Nephron (organoid): ENCODE results near the gene HTT.

Experiments used
- H3K27ac Mint-ChIP-seq, 3 experiments: 2 replicates each; pipeline ENCODE4 v1.8.0; 2020; ENCODE audit warnings: mixed read lengths in 3 of 3, mild to moderate bottlenecking in 2 of 3, moderate library complexity in 1 of 3
- H3K27me3 Mint-ChIP-seq: 2 replicates; pipeline ENCODE4 v1.8.0; 2021; ENCODE audit warnings: low read depth, mild to moderate bottlenecking, moderate library complexity, mixed read lengths
- H3K36me3 Mint-ChIP-seq: 2 replicates; pipeline ENCODE4 v1.8.0; 2020; ENCODE audit warnings: low read depth, mixed read lengths
- H3K4me1 Mint-ChIP-seq: 2 replicates; pipeline ENCODE4 v1.8.0; 2020; ENCODE audit warnings: mixed read lengths
- H3K4me3 Mint-ChIP-seq, 3 experiments: 2 replicates each; pipeline ENCODE4 v1.8.0; 2020; ENCODE audit warnings: mild to moderate bottlenecking in 3 of 3, mixed read lengths in 3 of 3, moderate library complexity in 2 of 3
- H3K9me3 Mint-ChIP-seq: 2 replicates; pipeline ENCODE4 v1.8.0; 2020; ENCODE audit warnings: mixed read lengths
- TF ChIP-seq, protein P1 (sequence below), 3 experiments: fragments of 200-600 bp; sonication (generic); IDR thresholded peaks; one replicate each; pipeline ENCODE4 v1.5.0; 2021; ENCODE audit warnings: antibody characterized with exemption in 3 of 3; ENCODE audit not compliant: unreplicated experiment in 3 of 3

The HTT gene

DNA sequence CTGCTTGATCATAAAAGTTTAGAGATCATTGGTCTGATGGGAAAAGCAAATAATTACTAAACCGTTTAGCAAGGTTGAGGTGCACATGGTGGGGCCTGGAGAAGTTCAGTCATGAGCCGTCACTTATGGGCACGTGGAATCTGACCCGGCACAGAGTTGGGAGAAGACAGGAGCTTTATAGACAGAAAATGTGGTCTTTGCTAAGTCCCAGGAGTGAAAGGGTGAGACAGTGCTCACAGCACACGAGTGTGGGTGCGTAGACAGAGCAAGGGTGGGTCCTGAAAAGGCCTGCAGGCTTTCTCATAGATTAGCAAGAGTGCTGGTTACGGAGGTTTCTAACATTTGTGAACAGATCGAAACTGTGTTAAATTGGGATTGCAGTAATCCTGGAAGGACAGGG is 43.8 kb downstream of the HTT start:
- TF ChIP-seq, protein P1, sequence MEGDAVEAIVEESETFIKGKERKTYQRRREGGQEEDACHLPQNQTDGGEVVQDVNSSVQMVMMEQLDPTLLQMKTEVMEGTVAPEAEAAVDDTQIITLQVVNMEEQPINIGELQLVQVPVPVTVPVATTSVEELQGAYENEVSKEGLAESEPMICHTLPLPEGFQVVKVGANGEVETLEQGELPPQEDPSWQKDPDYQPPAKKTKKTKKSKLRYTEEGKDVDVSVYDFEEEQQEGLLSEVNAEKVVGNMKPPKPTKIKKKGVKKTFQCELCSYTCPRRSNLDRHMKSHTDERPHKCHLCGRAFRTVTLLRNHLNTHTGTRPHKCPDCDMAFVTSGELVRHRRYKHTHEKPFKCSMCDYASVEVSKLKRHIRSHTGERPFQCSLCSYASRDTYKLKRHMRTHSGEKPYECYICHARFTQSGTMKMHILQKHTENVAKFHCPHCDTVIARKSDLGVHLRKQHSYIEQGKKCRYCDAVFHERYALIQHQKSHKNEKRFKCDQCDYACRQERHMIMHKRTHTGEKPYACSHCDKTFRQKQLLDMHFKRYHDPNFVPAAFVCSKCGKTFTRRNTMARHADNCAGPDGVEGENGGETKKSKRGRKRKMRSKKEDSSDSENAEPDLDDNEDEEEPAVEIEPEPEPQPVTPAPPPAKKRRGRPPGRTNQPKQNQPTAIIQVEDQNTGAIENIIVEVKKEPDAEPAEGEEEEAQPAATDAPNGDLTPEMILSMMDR (IDR thresholded peaks at IDR 0.05; ENCODE audit: unreplicated experiment in 3 of 3) = no peak
- peaks cover 75% of the 10 kb centered on the region for H3K36me3 Mint-ChIP-seq
- no peak overlapping the region for H3K4me3 Mint-ChIP-seq
- H3K27ac Mint-ChIP-seq = no peak overlapping the region
- no peaks in the 10 kb centered on the region for H3K27me3 Mint-ChIP-seq
- no peaks in the 10 kb centered on the region for H3K9me3 Mint-ChIP-seq
- peaks cover 14% of the 10 kb centered on the region for H3K4me1 Mint-ChIP-seq

DNA sequence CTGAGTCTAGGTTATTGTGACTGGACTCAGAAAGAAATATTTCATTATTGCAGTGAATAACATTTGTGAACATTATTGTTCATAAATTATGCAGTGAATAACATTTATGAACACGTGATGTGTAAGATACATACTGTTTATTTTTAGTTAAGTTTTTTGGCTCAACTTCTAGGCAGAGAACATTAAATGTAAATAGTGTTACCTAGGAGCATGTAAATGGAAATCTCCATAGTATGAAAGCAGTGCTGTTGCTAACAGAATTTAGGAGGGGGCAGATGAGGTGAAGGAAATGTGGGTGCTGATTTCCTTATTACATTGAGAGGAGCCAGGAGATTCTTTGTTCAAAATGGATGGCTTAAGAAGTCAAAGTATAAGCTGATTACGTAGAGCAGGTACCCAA is 45.0 kb downstream of the HTT start:
- Mint-ChIP-seq H3K4me3 (no peak overlapping the region), H3K4me1 (peaks cover 15% of the 10 kb centered on the region), H3K27ac (no peak overlapping the region), H3K9me3 (no peaks in the 10 kb centered on the region), H3K36me3 (peaks cover 64% of the 10 kb centered on the region), H3K27me3 (no peaks in the 10 kb centered on the region)
- TF ChIP-seq, protein P1 (IDR thresholded peaks at IDR 0.05; ENCODE audit: unreplicated experiment in 3 of 3) = no peak

DNA sequence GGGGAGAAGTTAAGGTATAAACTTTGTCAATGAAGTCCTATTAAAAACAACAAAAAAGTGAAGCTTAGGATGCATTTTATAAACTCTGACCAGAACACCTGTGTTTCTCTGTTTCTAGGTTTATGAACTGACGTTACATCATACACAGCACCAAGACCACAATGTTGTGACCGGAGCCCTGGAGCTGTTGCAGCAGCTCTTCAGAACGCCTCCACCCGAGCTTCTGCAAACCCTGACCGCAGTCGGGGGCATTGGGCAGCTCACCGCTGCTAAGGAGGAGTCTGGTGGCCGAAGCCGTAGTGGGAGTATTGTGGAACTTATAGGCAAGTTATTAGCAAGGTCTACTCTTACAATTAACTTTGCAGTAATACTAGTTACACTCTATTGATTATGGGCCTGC is 46.6 kb downstream of the HTT start:
- TF ChIP-seq, protein P1 (IDR thresholded peaks at IDR 0.05; ENCODE audit: unreplicated experiment in 3 of 3) = no peak
- peaks cover 58% of the 10 kb centered on the region for H3K36me3 Mint-ChIP-seq
- H3K4me3 Mint-ChIP-seq = no peak overlapping the region
- peak overlapping the region in 1 of 3 experiments; percentile 35 for H3K27ac Mint-ChIP-seq
- no peaks in the 10 kb centered on the region for H3K9me3 Mint-ChIP-seq
- no peaks in the 10 kb centered on the region for H3K27me3 Mint-ChIP-seq
- H3K4me1 Mint-ChIP-seq = peaks cover 15% of the 10 kb centered on the region

DNA sequence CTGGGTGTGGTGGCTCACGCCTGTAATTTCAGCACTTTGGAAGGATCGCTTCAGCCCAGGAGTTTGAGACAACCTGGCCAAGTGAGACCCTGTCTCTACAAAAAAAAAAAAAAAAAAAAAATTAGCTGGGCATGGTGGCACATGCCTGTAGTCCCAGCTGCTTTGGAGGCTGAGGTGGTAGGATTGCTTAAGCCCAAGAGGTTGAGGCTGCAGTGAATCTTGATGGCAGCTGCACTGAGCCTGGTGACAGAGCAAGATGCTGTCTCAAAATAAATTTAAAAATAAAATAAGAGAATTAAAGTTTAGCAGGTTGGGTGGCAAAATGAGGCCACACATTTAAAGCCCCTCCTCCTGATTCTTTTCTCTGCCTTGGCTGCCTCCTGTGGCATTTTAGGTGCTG is 47.1 kb downstream of the HTT start:
- Mint-ChIP-seq H3K27me3 (no peaks in the 10 kb centered on the region), H3K27ac (peak overlapping the region; percentile 91 to 97 (median 92)), H3K4me3 (no peak overlapping the region), H3K4me1 (peaks cover 15% of the 10 kb centered on the region), H3K36me3 (peaks cover 57% of the 10 kb centered on the region), H3K9me3 (no peaks in the 10 kb centered on the region)
- TF ChIP-seq, protein P1 (IDR thresholded peaks at IDR 0.05; ENCODE audit: unreplicated experiment in 3 of 3) = no peak

DNA sequence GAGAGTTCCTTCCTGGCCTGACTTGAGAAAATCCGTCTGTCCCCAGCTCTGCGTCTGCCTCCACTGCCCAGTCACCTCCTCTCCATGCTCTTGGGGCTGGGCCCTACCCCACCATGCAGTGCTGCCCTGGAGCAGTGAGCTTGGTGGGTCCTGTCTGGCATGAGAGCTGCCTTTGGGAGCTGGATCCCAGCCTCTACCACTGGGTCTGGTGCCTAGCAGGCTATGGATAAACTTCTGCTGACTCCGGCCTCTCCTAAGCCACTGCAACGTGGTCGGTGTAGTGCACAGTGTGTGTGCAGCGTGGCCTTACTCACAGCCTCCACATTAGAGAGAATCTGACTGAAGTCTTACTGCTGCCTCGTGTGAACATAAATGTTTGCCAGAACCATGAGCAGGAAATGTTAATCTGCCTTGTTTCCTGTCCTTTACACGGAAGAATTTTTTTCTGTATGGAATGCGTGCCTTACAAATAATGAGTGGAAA is 47.6 kb downstream of the HTT start:
- TF ChIP-seq, protein P1 (IDR thresholded peaks at IDR 0.05; ENCODE audit: unreplicated experiment in 3 of 3) = no peak
- H3K9me3 Mint-ChIP-seq = no peaks in the 10 kb centered on the region
- peaks cover 15% of the 10 kb centered on the region for H3K4me1 Mint-ChIP-seq
- H3K36me3 Mint-ChIP-seq = peaks cover 61% of the 10 kb centered on the region
- peak overlapping the region in 1 of 3 experiments; percentile 45 for H3K4me3 Mint-ChIP-seq
- H3K27me3 Mint-ChIP-seq = no peaks in the 10 kb centered on the region
- peak overlapping the region; percentile 91 to 97 (median 92) for H3K27ac Mint-ChIP-seq

DNA sequence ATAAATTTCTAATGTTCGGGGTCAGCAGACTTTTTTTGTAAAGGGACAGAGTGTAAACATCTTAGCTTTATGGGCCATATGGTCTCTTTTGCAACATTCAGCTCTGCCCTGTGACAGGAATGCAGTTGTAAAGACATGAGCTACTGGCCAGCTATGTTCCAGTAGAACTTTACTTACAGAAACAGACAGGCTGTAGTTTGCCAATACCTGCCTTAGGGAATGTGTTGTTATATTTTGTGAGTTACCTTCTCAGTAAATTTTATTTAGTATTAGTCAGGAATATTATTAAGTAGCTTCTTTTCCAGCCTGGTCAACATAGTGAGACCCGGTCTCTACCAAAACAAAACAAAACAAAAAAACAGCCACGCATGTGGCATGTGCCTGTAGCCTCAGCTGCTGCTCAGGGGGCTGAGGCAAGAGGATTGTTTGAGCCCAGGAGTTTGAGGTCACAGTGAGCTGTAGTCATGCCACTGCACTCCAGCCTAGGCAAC is 48.7 kb downstream of the HTT start:
- H3K4me1 Mint-ChIP-seq = peaks cover 15% of the 10 kb centered on the region
- peak overlapping the region; percentile 78 to 97 (median 91) for H3K27ac Mint-ChIP-seq
- no peaks in the 10 kb centered on the region for H3K27me3 Mint-ChIP-seq
- H3K9me3 Mint-ChIP-seq = no peaks in the 10 kb centered on the region
- H3K36me3 Mint-ChIP-seq = peaks cover 59% of the 10 kb centered on the region
- no peak overlapping the region for H3K4me3 Mint-ChIP-seq
- TF ChIP-seq, protein P1 (IDR thresholded peaks at IDR 0.05; ENCODE audit: unreplicated experiment in 3 of 3) = no peak
